ENCODE data around the gene PLEKHG7.

DNA sequence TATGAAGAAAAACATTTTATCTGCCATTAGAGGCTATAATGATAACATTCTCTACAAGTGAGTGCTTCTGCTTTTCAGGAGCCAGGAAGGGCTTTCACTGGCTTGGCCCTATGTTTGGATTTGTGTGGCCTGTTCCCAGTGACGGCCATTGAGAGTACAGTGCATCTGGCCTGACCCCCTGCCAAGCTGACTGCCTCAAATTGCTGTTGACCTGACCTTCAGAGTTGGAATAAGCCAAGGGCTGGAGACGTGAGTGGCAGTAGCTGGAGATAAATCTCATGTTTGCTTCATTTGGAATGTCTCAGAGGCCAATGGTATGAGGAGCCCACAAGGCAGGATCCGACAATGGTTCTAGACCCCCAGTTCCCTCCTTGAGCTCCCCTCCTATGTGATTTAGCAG is 28.3 kb upstream of the PLEKHG7 start:
- TF ChIP-seq, protein P1, sequence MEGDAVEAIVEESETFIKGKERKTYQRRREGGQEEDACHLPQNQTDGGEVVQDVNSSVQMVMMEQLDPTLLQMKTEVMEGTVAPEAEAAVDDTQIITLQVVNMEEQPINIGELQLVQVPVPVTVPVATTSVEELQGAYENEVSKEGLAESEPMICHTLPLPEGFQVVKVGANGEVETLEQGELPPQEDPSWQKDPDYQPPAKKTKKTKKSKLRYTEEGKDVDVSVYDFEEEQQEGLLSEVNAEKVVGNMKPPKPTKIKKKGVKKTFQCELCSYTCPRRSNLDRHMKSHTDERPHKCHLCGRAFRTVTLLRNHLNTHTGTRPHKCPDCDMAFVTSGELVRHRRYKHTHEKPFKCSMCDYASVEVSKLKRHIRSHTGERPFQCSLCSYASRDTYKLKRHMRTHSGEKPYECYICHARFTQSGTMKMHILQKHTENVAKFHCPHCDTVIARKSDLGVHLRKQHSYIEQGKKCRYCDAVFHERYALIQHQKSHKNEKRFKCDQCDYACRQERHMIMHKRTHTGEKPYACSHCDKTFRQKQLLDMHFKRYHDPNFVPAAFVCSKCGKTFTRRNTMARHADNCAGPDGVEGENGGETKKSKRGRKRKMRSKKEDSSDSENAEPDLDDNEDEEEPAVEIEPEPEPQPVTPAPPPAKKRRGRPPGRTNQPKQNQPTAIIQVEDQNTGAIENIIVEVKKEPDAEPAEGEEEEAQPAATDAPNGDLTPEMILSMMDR (conservative IDR thresholded peaks at IDR 0.05; ENCODE audit: low read depth, low read length), result no peak
- TF ChIP-seq EZH2phosphoT487 (IDR thresholded peaks at IDR 0.05; ENCODE audit: borderline replicate concordance, low read length), result no peak
- no peak for TF ChIP-seq EZH2 (IDR thresholded peaks at IDR 0.05; ENCODE audit: low read length, unreplicated experiment)

Measured in PC-3 (cell line).